Activated CD8-positive, alpha-beta T cell treated with anti-CD3 and anti-CD28 coated beads, Interleukin-2, amount 10 ng/mL, durations not matched to agents 7 days and 5 days (primary cell): Measurements from ENCODE around the gene EDC4. TPM values are rescaled to one million over a fixed set of nuclear protein-coding genes. Genes with fewer than 3 reads are reported as not detected.
A peak's percentile ranks its signal among the peaks of the same experiment; 100 is the strongest.
"Not testable (repeated sequence)": the region's sequence is repeated elsewhere in the genome, so short reads cannot be mapped to it uniquely, and the experiment has no call there.

ENCODE experiments used
- ATAC-seq: fragments of 150-1000 bp; cut with Tn5 transposase; one replicate; pipeline ENCODE4 v1.10.0; 2021; ENCODE audit warnings: moderate library complexity
- CTCF ChIA-PET: fragments of 350-600 bp; sonication (Branson Sonifier 250); formaldehyde crosslinking; loops from one replicate; lab custom pipeline; 2021; ENCODE audit warnings: antibody characterized with exemption; lab: Charles Lee
- POLR2A ChIA-PET: fragments of 350-600 bp; sonication (Branson Sonifier 250); formaldehyde crosslinking; loops from one replicate; lab custom pipeline; 2021; ENCODE audit warnings: antibody characterized with exemption; lab: Charles Lee
- DNase-seq: peaks from one replicate; pipeline ENCODE4 v3.0.0-alpha.2; 2020
- H3K27ac Mint-ChIP-seq: one replicate; pipeline ENCODE4 v1.8.0; 2021; ENCODE audit warnings: mild to moderate bottlenecking, mixed read lengths
- H3K27me3 Mint-ChIP-seq: one replicate; pipeline ENCODE4 v1.8.0; 2021; ENCODE audit warnings: low read depth, mixed read lengths
- H3K36me3 Mint-ChIP-seq: one replicate; pipeline ENCODE4 v1.8.0; 2021; ENCODE audit warnings: low read depth, mixed read lengths
- H3K4me1 Mint-ChIP-seq: one replicate; pipeline ENCODE4 v1.8.0; 2021; ENCODE audit warnings: low read depth, mixed read lengths
- H3K4me3 Mint-ChIP-seq: one replicate; pipeline ENCODE4 v1.8.0; 2021; ENCODE audit warnings: mild to moderate bottlenecking, mixed read lengths
- H3K9me3 Mint-ChIP-seq: one replicate; pipeline ENCODE4 v1.8.0; 2022; ENCODE audit warnings: mixed read lengths; ENCODE audit not compliant: insufficient read depth
- total RNA-seq, 2 experiments: library from RNA; stranded (reverse); gene quantifications; one replicate each; pipeline ENCODE4 v1.2.3, GENCODE V29; 2021

EDC4 gene
- total RNA-seq: 100 to 1,000 TPM; 111 to 113 TPM

- peak within 1 kb of the TSS; percentile 92 for H3K27ac Mint-ChIP-seq
- DNase-seq (peak; percentile 88), ATAC-seq (peak; percentile 91)
- H3K4me3 Mint-ChIP-seq: peak within 1 kb of the TSS; percentile 89
- no peaks in the 10 kb centered on the region for H3K27me3 Mint-ChIP-seq
- H3K36me3 Mint-ChIP-seq: peaks cover 36% of the 10 kb centered on the region
- ChIA-PET POLR2A (interaction anchor here (0.5 to 2.1 kb wide), 6 partner anchors 9 to 212 kb away, joined by 3 to 13 read pairs (median 4); partner anchors contain the start of genes PSMB10, RANBP10 and TSNAXIP1), CTCF (interaction anchor here (0.7 to 3.1 kb wide), 11 partner anchors 9 to 352 kb away, joined by 3 to 28 read pairs (median 4); partner anchors contain the start of genes NRN1L and NUTF2)
- H3K4me1 Mint-ChIP-seq: peaks cover 31% of the 10 kb centered on the region
- no peaks in the 10 kb centered on the region for H3K9me3 Mint-ChIP-seq
These were observed at the start of gene EDC4 for GRCh38 chr16:67872631-67873434. Gene EDC4 (plus strand): TSS chr16:67873052. CDS start chr16:67873262, 210 bp downstream.

GRCh38 chr16:67825119-67825518, 47.7 kb upstream of the EDC4 start:
- H3K27ac Mint-ChIP-seq: no peak overlapping the region
- no peaks in the 10 kb centered on the region for H3K9me3 Mint-ChIP-seq
- H3K27me3 Mint-ChIP-seq: no peaks in the 10 kb centered on the region
- CTCF ChIA-PET: interaction anchor here (2.5 kb wide), 1 partner anchor 9 kb away, joined by 14 read pairs; no protein-coding TSS in a partner anchor
- no peaks in the 10 kb centered on the region for H3K36me3 Mint-ChIP-seq
- ATAC-seq (no peak), DNase-seq (no peak)
- no peaks in the 10 kb centered on the region for H3K4me1 Mint-ChIP-seq
- H3K4me3 Mint-ChIP-seq: no peak overlapping the region
- POLR2A ChIA-PET: no interaction called here

- no peaks in the 10 kb centered on the region for H3K4me1 Mint-ChIP-seq
- DNase-seq: no peak
- no peak overlapping the region for H3K27ac Mint-ChIP-seq
- no peaks in the 10 kb centered on the region for H3K9me3 Mint-ChIP-seq
- H3K4me3 Mint-ChIP-seq: no peak overlapping the region
- no peak for ATAC-seq
- no peaks in the 10 kb centered on the region for H3K36me3 Mint-ChIP-seq
- H3K27me3 Mint-ChIP-seq: no peaks in the 10 kb centered on the region
- POLR2A ChIA-PET: no interaction called here
- CTCF ChIA-PET: interaction anchor here (0.9 to 2.5 kb wide), 2 partner anchors 10 to 305 kb away, joined by 3 to 14 read pairs; no protein-coding TSS in a partner anchor
These were observed 46.9 kb upstream of the EDC4 start for GRCh38 chr16:67825906-67826305.

- Mint-ChIP-seq H3K4me3 (no peak overlapping the region), H3K4me1 (peaks cover 7% of the 10 kb centered on the region), H3K27ac (no peak overlapping the region), H3K36me3 (no peaks in the 10 kb centered on the region), H3K9me3 (no peaks in the 10 kb centered on the region), H3K27me3 (no peaks in the 10 kb centered on the region)
- ATAC-seq (no peak), DNase-seq (no peak)
- ChIA-PET POLR2A (no interaction called here), CTCF (interaction anchor here (0.7 kb wide), 1 partner anchor 12 kb away, joined by 3 read pairs; no protein-coding TSS in a partner anchor)
These were observed 44.2 kb upstream of the EDC4 start for GRCh38 chr16:67828651-67829050.

GRCh38 chr16:67833030-67833414, 39.8 kb upstream of the EDC4 start:
- Mint-ChIP-seq H3K27me3 (no peaks in the 10 kb centered on the region), H3K4me1 (peaks cover 11% of the 10 kb centered on the region), H3K36me3 (no peaks in the 10 kb centered on the region), H3K27ac (peak overlapping the region; percentile 88), H3K4me3 (peak overlapping the region; percentile 92), H3K9me3 (no peaks in the 10 kb centered on the region)
- ChIA-PET POLR2A (interaction anchor here (0.6 to 3.1 kb wide), 9 partner anchors 12 to 114 kb away, joined by 3 to 28 read pairs (median 3); partner anchors contain the start of genes GFOD2, NUTF2, PSMB10 and RANBP10), CTCF (interaction anchor here (0.6 to 2.4 kb wide), 12 partner anchors 11 to 319 kb away, joined by 3 to 47 read pairs (median 4); partner anchors contain the start of genes CARMIL2 and GFOD2)
- ATAC-seq: no peak
- DNase-seq: no peak

GRCh38 chr16:67833415-67834241, 39.2 kb upstream of the EDC4 start:
- CTCF ChIA-PET: interaction anchor here (0.6 to 2.4 kb wide), 11 partner anchors 11 to 319 kb away, joined by 3 to 47 read pairs (median 4); partner anchors contain the start of genes CARMIL2 and GFOD2
- peak; percentile 98 for ATAC-seq
- POLR2A ChIA-PET: interaction anchor here (0.6 to 3.1 kb wide), 11 partner anchors 11 to 114 kb away, joined by 3 to 28 read pairs (median 3); partner anchors contain the start of genes GFOD2, NUTF2, PSMB10 and RANBP10

GRCh38 chr16:67834242-67834614, 38.6 kb upstream of the EDC4 start:
- no peaks in the 10 kb centered on the region for H3K36me3 Mint-ChIP-seq
- H3K9me3 Mint-ChIP-seq: no peaks in the 10 kb centered on the region
- H3K4me3 Mint-ChIP-seq: peak overlapping the region; percentile 92
- DNase-seq (no peak), ATAC-seq (no peak)
- peak overlapping the region; percentile 88 for H3K27ac Mint-ChIP-seq
- H3K27me3 Mint-ChIP-seq: no peaks in the 10 kb centered on the region
- ChIA-PET CTCF (interaction anchor here (0.8 to 2.4 kb wide), 9 partner anchors 10 to 313 kb away, joined by 3 to 47 read pairs (median 4); partner anchors contain the start of genes CARMIL2 and GFOD2), POLR2A (interaction anchor here (0.7 to 3.1 kb wide), 5 partner anchors 11 to 102 kb away, joined by 3 to 28 read pairs (median 3); partner anchors contain the start of genes NUTF2 and PSMB10)
- H3K4me1 Mint-ChIP-seq: peaks cover 11% of the 10 kb centered on the region

More at GRCh38 chr16:67833415-67834241, 39.2 kb upstream of the EDC4 start:
- Mint-ChIP-seq H3K4me3 (peak overlapping the region; percentile 92), H3K27ac (peak overlapping the region; percentile 88), H3K27me3 (no peaks in the 10 kb centered on the region), H3K4me1 (peaks cover 11% of the 10 kb centered on the region), H3K9me3 (no peaks in the 10 kb centered on the region), H3K36me3 (no peaks in the 10 kb centered on the region)
- DNase-seq: peak; percentile 97

GRCh38 chr16:67837190-67837589, 35.7 kb upstream of the EDC4 start:
- not testable (repeated sequence) for ATAC-seq

GRCh38 chr16:67837811-67838210, 35.0 kb upstream of the EDC4 start:
- no peaks in the 10 kb centered on the region for H3K27me3 Mint-ChIP-seq
- DNase-seq (no peak), ATAC-seq (no peak)
- H3K9me3 Mint-ChIP-seq: no peaks in the 10 kb centered on the region
- no peak overlapping the region for H3K27ac Mint-ChIP-seq
- no peaks in the 10 kb centered on the region for H3K36me3 Mint-ChIP-seq
- H3K4me1 Mint-ChIP-seq: peaks cover 14% of the 10 kb centered on the region
- ChIA-PET CTCF (interaction anchor here (1.0 to 3.4 kb wide), 2 partner anchors 22 to 55 kb away, joined by 3 to 23 read pairs; partner anchors contain the start of gene PSKH1), POLR2A (interaction anchor here (1.1 kb wide), 1 partner anchor 99 kb away, joined by 3 read pairs; the partner anchor contains the start of gene PSMB10)
- no peak overlapping the region for H3K4me3 Mint-ChIP-seq

More at GRCh38 chr16:67837190-67837589, 35.7 kb upstream of the EDC4 start:
- ChIA-PET CTCF (interaction anchor here (1.0 to 3.4 kb wide), 3 partner anchors 21 to 290 kb away, joined by 3 to 23 read pairs (median 3); partner anchors contain the start of gene PSKH1), POLR2A (interaction anchor here (1.1 kb wide), 1 partner anchor 100 kb away, joined by 3 read pairs; the partner anchor contains the start of gene PSMB10)
- H3K36me3 Mint-ChIP-seq, DNase-seq, H3K9me3 Mint-ChIP-seq, H3K27me3 Mint-ChIP-seq, H3K4me3 Mint-ChIP-seq, H3K27ac Mint-ChIP-seq: not testable (repeated sequence)
- peaks cover 17% of the 10 kb centered on the region for H3K4me1 Mint-ChIP-seq

GRCh38 chr16:67841198-67841815, 31.5 kb upstream of the EDC4 start:
- CTCF ChIA-PET: interaction anchor here (0.8 to 1.7 kb wide), 6 partner anchors 25 to 320 kb away, joined by 3 to 13 read pairs (median 3); partner anchors contain the start of genes RANBP10 and TSNAXIP1

More at GRCh38 chr16:67841198-67841815, 31.5 kb upstream of the EDC4 start:
- peaks cover 38% of the 10 kb centered on the region for H3K4me1 Mint-ChIP-seq
- H3K27me3 Mint-ChIP-seq: no peaks in the 10 kb centered on the region
- ATAC-seq (no peak), DNase-seq (no peak)
- POLR2A ChIA-PET: no interaction called here
- peak overlapping the region; percentile 89 for H3K4me3 Mint-ChIP-seq
- H3K9me3 Mint-ChIP-seq: no peaks in the 10 kb centered on the region
- peaks cover 24% of the 10 kb centered on the region for H3K36me3 Mint-ChIP-seq
- peak overlapping the region; percentile 98 for H3K27ac Mint-ChIP-seq
